ENCODE results near the gene CCN2. TPM values are rescaled to one million over a fixed set of nuclear protein-coding genes. Genes with fewer than 3 reads are reported as not detected.

The CCN2 gene
- total and polyA plus RNA-seq, 2 of the 8 experiments (the other 6 are each of a cell fraction or from before 2014, with no cell fraction given), result 25.0 to 107 TPM

GRCh38 chr6:131946404-131946991 lies 4.7 kb downstream of the CCN2 start:
- Histone ChIP-seq H4K8ac (ENCODE audit: extremely low read depth, insufficient read depth, low read length) (no peak overlapping the region), H3K27me3 (replicated peaks in 1 of 4; ENCODE audit: control insufficient read depth in 3 of 4, extremely low read depth in 1 of 4, insufficient read depth in 3 of 4, low read length in 3 of 4) (no peaks in the 10 kb centered on the region), H3K18ac (ENCODE audit: extremely low read depth, low read length) (no peak overlapping the region), H3K56ac (replicated peaks; ENCODE audit: insufficient read length, low read depth, low read length) (no peak overlapping the region), H2AK5ac (ENCODE audit: low read depth, low read length) (no peak overlapping the region), H3K9ac (replicated peaks in 1 of 4; ENCODE audit: extremely low read depth in 1 of 4, low read depth in 3 of 4, low read length in 3 of 4) (no peak overlapping the region; a peak in 1 of 7 replicates), H4K20me1 (replicated peaks in 1 of 2; ENCODE audit: control insufficient read depth in 1 of 2, insufficient read depth in 2 of 2, low read length in 2 of 2) (peaks cover 18 to 19% of the 10 kb centered on the region in 2 experiments), H3K4me2 (ENCODE audit: insufficient read depth in 1 of 2, low read depth in 2 of 2, low read length in 2 of 2) (no peak overlapping the region), H3K9me3 (ENCODE audit: insufficient read depth in 2 of 2, low read depth in 1 of 2, low read length in 1 of 2) (no peaks in the 10 kb centered on the region), H3K79me2 (ENCODE audit: control insufficient read depth in 1 of 2, insufficient read depth in 2 of 2, low read length in 2 of 2) (peaks cover 0 to 23% of the 10 kb centered on the region in 2 experiments; a peak in 3 of 4 replicates), H3K4ac (replicated peaks; ENCODE audit: insufficient read length, low read depth, low read length) (no peak overlapping the region), H2AFZ (ENCODE audit: low read length) (no peak overlapping the region), H2BK5ac (ENCODE audit: low read depth, low read length) (no peak overlapping the region), H2BK120ac (replicated peaks; ENCODE audit: low read depth, low read length) (no peak overlapping the region), H3K14ac (ENCODE audit: insufficient read length) (no peak overlapping the region), H3K4me3 (ENCODE audit: extremely low read depth in 1 of 4, insufficient read depth in 2 of 4, low read depth in 3 of 4, low read length in 4 of 4) (no peak overlapping the region), H3K36me3 (ENCODE audit: control insufficient read depth in 2 of 4, insufficient read depth in 4 of 4, low read length in 3 of 4) (peaks cover 2 to 35% (median 16%) of the 10 kb centered on the region in 4 experiments; a peak in 7 of 8 replicates), H2BK12ac (ENCODE audit: low read depth, low read length) (no peak overlapping the region), H4K91ac (replicated peaks; ENCODE audit: insufficient read length, low read length) (no peak overlapping the region), H3K23me2 (ENCODE audit: low read depth, low read length) (peaks cover 8% of the 10 kb centered on the region), H2BK15ac (ENCODE audit: low read length) (no peak overlapping the region), H3K79me1 (ENCODE audit: low read depth, low read length) (peaks cover 2% of the 10 kb centered on the region; the same call in 1 of the 2 replicates), H3K27ac (ENCODE audit: low read depth, low read length) (no peak overlapping the region), H4K5ac (ENCODE audit: insufficient read length, low read depth, low read length) (no peak overlapping the region), H3K4me1 (replicated peaks in 1 of 4; ENCODE audit: control insufficient read depth in 3 of 4, insufficient read depth in 4 of 4, low read length in 3 of 4) (peaks cover 0 to 8% (median 1%) of the 10 kb centered on the region in 4 experiments; a peak in 3 of 7 replicates), H2BK20ac (ENCODE audit: low read length) (no peak overlapping the region), H3K23ac (ENCODE audit: insufficient read length) (no peak overlapping the region)
- FAIRE-seq (no peak), DNase-seq (ENCODE audit: low read depth in 1 of 2, low spot score in 2 of 2) (no peak)
- WGBS, 2 experiments (ENCODE audit: extremely low coverage in 1 of 2, insufficient coverage in 1 of 2, insufficient read length in 1 of 2, insufficient replicate concordance in 2 of 2, low coverage in 1 of 2, low lambda C conversion rate in 2 of 2, missing lambda C conversion rate in 1 of 2), result 86% methylated on average over 5 of the region's 5 CpGs; no CpG with 5 or more reads in 1 of the 2 experiments
- POLR2A ChIA-PET (ENCODE audit: partially characterized antibody), result interaction anchor here (1.0 to 8.8 kb wide), 8 partner anchors 9 to 868 kb away, joined by 3 to 216 read pairs (median 4); partner anchors contain the start of gene RPS12
- CTCF ChIA-PET (ENCODE audit: partially characterized antibody), result interaction anchor here (0.6 to 5.4 kb wide), 9 partner anchors 9 to 1331 kb away, joined by 3 to 36 read pairs (median 4); no protein-coding TSS in a partner anchor
- TF ChIP-seq SRF (IDR thresholded peaks at IDR 0.05; ENCODE audit: low read depth, low read length) (no peak), POLR2A (IDR thresholded peaks at IDR 0.05; ENCODE audit: control extremely low read depth in 1 of 2, low read depth in 2 of 2, low read length in 2 of 2) (peak; percentile 10 to 68; a peak in 2 of 3 replicates), TAF7 (optimal IDR thresholded peaks at IDR 0.05; ENCODE audit: borderline replicate concordance, low read depth, low read length) (no peak), JUN (IDR thresholded peaks at IDR 0.05; ENCODE audit: low read depth, low read length) (no peak), MAFK (IDR thresholded peaks at IDR 0.05; ENCODE audit: low read depth, low read length) (no peak), SP4 (IDR thresholded peaks at IDR 0.05; ENCODE audit: low read length) (no peak), SUZ12 (IDR thresholded peaks at IDR 0.05; ENCODE audit: low read length) (no peak), PHF8 (conservative IDR thresholded peaks at IDR 0.05; ENCODE audit: low read depth, low read length) (no peak), POLR2AphosphoS5 (IDR thresholded peaks at IDR 0.05; ENCODE audit: low read depth, low read length) (peak; percentile 63), RNF2 (IDR thresholded peaks at IDR 0.05; ENCODE audit: borderline replicate concordance, low read depth, low read length, missing control alignments, poor library complexity, severe bottlenecking) (no peak), GTF2F1 (IDR thresholded peaks at IDR 0.05; ENCODE audit: borderline replicate concordance, low read depth, low read length) (no peak)
